Jurkat, Clone E6-1 (cell line): ENCODE data around the gene CAMK1G.

Experiments
- DNase-seq: peaks from one replicate; pipeline ENCODE4 v3.0.0-alpha.2; 2011; ENCODE audit warnings: low read depth, low spot score
- H3K4me3 ChIP-seq: 2 replicates; pipeline ENCODE4 v1.5.1; 2011; ENCODE audit warnings: mild to moderate bottlenecking, low read length, control low read depth, moderate library complexity

Gene CAMK1G

DNA sequence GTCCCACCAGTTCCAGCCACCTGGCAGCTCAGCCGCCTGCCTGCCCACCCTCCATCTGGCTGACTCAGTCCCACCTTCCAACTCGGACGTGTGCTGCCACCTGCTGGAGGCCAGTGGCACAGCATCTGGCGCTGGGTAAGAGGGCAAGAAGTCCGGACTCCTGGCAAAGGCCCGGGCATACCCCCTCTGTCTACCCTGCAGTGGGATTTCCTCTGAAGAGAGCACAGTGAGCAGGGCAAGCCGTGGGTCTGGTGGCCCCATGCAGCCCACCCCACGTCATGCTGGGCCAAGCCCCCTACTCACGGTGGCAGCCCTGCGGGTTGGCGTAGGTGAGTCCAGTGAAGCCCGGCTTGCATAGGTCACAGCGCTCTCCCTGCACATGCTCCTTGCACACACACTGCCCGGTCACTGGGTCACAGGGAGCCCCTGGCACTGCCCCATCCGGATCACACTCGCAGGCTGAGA is 44.2 kb downstream of the CAMK1G start:
- peak; percentile 57 for DNase-seq
- no peak overlapping the region for H3K4me3 ChIP-seq

DNA sequence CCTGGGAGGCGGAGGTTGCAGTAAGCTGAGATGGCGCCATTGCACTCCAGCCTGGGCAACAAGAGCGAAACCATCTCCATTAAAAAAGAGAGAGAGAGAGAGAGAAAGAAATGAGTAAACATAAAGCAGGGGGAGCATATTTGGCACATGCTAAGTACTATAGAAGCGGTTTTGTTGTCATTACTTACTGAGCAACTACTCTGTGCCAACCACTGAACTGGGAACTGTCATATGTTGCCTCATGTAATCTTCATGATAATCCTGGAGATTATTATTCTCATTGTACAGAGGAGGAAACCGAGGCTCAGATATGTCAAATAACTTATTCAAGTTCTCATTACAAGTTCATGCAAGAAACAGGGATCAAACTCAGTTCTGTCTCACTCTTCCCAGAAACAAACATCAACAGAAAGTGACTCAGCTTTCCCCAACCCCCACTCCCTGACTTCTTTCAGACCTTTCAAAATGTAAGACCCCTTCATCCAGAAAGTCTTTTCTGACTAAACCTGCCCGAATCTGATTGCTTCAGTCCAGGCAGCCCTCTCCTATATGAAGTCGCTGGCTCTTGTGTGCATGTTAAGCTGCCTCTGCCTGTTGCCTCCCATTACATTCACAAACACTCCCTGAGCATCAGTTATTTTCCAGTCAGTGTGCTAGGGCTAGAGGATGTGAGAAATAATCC is 45.2 kb downstream of the CAMK1G start:
- H3K4me3 ChIP-seq = no peak overlapping the region
- DNase-seq = no peak

DNA sequence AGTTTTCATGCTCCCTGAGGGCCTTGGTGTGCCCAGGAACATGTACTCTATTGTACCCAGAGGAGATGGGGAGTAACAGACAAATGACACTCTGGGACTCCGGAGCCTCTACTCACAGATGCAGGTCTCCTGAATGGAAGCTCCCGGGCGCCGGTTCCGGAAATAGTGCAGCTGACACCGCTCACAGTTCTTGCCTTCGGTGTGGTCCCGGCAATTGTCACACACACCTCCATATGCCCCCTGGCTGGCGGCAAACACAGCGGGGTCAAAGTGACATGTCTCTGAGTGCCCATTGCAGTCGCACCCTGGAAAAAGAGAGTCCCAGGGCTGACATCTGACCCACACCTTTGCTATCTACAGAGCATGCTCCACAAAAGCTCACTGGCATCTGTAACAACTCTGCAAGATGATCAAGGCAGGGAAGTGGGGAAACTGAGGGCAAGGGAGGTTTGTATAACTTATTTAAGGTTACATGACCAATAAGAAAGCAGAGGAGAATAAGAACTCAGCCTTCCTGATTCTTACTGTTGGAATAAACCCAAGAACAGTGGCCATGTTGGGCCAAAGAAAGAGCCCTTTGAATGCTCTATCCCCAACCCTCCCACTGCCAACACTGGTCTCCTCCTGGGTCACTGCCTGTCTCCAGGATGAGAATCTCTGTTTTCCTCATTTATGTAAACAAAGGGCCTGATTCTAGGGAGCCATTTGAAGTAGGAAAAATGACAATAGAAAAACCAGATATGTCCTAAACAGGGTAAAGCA is 46.3 kb downstream of the CAMK1G start:
- DNase-seq = no peak
- H3K4me3 ChIP-seq = no peak overlapping the region

DNA sequence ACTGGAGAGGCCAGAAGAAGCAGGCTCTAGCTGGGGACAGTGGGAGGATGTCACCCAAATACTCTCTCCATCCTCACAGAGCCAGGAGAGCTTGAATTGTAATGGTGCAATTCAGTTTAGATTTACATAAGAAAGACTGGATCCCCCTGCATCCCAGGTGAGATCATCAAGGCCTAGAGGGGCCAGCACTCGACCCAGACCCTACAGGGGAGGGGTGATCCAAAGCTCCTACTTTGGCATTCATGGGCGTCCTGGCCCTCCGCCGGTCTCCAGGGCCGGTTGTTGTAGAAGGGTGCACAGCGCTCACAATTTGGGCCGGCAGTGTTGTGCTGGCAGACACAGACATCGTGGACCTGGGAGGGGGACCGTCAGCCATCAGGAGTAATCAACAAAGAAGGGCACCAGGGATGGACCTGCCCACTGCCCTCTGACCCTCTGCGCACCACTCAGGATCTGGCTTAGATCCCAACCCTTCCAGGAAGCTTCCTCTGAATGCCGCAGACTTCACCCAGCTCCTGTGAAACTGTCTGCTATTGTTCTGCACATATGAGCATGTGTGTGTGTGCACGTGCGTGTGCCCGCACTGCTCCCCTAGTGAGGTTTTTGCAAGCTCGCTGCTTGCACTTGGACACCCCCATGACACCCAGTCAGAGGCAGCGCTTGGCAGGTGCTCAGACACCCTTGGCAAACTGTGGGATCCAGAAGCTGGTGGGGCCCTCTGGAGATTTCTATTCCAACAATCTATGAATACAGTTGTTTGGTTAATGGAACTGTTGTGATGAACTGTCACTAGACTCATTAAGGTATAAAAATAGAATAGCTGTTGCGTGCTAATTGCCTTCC is 47.1 kb downstream of the CAMK1G start:
- no peak overlapping the region for H3K4me3 ChIP-seq
- no peak for DNase-seq

DNA sequence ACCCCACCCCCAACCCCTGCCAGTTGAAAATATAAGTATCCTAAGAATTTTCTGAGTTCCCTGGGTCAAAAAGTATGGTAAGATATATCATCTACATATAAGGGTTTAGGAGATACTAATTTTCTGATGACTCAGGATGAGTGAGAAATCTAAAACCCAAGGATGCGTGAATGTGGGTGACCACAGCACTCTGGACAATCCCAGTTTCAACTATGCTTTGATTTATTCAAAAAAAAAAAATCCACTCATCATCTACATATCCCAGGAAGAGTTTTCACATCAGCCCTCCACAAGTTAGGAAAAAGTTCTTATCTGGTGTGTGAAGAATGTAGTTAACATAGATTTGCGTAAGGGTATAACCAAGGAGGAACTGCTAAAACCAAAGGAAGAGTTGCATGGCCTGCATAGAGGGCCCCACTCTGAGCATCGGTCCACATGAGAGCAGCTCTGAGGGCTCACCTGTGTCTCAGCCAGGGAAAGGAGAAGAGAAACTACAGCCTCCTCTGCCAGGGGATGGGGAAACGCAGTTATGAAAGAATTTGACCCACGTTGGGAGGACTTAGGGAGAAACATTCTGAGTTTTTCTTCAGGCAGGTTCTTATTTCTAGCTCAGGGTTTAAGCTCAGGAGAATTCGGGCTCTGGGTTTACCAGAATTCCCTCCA is 50.0 kb downstream of the CAMK1G start:
- no peak for DNase-seq

DNA sequence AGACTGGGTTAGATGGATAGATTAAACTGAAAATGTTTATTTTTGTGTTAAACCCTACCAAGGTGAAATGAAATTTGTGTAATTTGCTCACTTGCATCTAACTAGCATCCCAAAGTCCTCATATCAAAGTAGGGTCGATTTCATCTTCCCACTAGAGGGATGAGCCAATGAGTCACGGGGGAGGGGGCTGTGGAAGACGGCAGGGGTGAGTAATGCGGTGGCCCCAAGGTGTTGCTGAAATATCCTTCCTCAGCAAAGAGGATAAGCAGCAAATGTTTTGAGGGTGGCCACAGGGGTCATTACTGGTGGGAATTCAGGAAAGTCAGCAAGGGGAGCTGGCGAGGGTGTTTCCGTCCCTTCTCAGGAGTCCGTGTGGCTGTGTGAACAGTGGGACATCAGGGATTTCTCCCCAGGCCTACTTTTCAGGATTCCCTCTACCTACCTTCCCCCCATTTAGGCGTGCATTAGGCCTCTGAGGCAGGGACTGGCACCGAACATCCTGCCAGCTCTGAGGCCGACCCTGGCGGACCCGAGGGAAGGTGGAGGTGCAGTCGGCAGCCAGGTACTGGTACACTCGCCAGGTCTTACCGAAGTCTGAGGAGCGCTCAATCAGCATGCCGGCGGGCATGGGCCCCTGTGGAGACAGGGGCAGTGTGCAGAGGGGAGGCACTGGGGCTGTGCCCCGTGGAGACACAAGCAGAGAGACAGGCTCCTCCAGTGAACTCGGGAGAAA is 50.7 kb downstream of the CAMK1G start:
- DNase-seq = no peak
- H3K4me3 ChIP-seq = no peak overlapping the region

More for the DNA sequence above, 50.0 kb downstream of the CAMK1G start:
- H3K4me3 ChIP-seq = no peak overlapping the region

DNA sequence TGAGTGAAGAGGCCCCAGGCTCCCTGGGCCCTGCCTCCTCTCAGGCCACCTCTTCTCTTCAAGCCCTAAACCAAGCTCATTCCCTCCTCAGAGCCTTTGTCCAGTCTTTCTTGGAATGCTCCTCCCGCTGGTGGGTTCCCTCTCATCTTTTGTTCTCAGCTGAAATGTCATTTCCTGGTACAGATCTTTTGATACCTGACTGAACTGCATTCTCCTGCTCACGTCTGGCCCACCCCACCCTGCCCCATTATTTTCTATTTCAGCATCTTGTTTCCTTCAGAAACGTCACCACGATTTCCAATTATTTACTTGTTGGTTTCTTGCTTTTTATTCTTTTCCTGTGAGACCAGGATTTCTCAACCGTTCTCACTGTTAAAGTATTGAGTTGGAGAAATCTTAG is 52.3 kb downstream of the CAMK1G start:
- DNase-seq = no peak
- H3K4me3 ChIP-seq = no peak overlapping the region

DNA sequence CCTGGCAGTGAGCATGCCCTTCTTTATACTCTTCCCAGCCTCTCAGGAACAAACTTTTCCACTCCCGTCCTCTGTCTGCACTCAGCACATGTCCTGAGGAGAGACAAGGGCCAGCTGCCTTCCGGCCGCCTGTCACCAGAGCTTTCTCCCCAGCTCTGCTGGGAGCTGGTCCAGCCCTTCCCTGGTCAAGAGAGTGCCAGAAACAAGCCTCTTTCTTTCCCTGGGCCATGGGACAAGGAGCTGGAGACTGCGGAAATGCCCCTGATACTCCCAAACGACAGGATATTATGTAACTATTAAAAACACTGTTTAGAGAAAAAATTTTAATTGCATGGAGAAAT is 58.3 kb downstream of the CAMK1G start:
- DNase-seq = no peak
- no peak overlapping the region for H3K4me3 ChIP-seq

DNA sequence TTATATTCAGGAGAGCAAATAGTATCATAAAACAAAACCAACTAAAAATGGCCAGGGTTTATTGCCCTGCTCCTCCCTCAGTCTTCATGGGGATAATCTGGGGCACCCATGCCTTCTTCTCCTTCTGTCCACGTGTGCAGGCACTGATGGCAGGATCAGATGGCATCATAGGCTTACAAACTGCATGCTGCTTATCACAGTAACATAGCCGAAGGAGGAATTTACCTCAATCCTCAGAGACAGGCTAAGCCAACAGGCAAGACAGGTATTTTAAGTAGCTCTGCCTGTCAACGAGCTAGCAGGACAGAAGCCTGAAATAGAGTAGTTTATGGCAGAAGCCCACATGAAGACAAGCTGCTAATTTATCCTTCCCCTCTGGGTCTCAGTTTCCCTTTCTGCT is 59.3 kb downstream of the CAMK1G start:
- H3K4me3 ChIP-seq = no peak overlapping the region
- DNase-seq = no peak

DNA sequence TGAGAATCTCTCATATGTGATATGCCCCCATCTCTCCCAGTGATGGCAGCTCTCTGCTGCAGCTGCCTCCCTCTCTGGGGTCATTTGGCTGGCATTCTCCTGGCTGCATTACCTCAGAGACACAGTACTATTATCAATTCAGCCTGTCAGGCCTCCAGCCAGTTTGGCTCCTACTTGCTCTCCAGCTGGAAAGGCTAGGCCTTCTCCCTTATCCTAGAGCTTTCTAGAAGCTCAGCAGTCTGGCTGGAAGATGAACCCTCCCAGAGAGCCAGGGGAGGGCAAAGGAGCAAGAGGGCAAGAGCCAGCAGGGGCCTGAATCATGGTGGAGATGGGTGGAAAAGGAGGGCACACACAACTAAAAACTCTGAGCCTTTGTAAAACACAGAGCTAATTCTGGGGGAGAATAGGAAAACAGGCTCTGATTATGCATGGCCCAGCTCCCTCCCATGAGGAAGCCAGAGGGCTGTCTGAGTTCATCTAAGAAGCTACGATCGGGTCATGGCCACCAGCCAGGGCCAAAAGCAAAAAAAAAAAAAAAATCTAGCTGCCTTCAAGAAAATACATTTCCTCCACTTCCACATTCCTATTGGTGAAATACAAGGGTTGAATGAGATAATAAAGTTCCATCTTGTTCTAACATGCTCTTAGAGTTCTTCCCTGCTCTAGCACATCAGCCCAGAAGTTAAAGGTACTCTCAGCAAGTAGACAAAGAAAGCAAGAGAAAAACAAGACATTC is 59.9 kb downstream of the CAMK1G start:
- DNase-seq = no peak
- H3K4me3 ChIP-seq = no peak overlapping the region

DNA sequence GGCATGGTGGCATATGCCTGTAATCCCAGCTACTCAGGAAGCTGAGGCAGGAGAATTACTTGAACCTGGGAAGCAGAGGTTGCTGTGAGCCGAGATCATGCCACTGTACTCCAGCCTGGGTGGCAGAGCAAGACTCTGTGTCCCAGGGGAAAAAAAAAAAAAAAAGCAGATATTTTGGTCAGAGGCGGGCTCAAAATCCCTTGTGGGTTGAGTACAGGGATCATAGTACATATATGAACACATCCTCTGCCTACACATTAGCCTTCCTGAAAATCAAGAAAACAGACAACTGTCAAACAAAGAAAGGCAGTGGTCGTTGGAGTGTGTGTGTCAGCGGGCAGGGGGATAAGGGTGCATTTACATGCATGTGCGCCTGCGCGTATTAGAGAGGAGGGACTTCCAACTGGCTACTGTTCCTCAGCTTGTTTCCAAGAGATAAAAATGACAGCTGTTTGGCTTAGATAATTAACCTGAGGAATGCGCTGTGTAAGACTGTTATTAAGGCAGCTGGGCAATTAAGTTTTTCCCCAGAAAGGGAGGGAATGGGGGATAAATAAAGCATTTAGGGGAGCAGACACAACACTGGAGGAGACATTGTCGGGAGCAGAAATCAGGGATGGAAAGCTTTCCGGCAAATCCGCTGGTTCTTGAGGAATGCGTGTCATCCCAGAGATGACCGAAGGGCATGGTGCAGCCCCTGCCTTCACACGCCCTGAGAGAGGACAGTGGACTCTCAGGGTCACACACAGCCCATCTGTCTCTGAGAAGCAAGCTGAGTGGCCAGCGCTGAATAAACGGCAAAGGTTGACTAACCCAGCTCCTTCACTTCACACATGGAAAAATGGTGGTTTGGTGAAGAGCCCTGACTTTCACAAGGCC is 62.3 kb downstream of the CAMK1G start:
- no peak for DNase-seq
- no peak overlapping the region for H3K4me3 ChIP-seq

DNA sequence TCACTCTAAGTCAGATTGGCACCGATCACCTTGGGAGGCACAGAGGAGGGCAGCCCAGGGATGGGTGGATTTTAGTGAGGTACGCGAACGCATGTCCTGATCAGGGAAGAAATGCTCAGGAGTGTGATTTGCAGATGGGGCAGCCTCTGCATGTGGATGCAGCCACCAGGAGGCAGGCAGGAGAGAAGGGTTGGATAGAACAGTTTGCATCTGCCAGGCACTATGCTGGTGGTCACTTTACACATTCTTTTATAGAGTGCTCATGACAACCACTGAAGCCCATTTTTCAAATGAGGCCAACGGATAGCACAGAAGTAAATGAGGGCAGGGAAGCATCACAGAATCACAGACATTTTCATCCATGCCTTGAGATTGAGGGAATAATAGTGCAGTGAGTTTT is 63.0 kb downstream of the CAMK1G start:
- no peak overlapping the region for H3K4me3 ChIP-seq
- DNase-seq = no peak

DNA sequence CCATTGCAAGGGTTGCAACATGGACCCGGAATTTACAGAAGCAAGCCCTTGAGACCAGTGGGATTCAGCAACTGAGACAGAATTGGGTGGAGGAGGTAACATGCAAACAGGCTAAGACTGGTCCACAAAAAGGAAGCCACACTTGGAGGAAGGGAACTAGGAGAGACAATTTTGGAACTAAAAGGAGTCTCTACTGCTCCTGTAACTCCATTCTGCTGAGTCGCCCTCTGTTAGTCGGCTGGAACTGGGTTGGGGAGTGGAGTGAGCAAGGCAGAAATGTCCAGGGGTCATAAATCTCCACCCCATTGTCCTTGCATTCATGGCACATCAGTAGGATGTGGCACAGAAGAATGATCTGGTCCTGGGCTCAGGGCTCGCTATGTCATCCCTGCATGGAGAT is 63.6 kb downstream of the CAMK1G start:
- H3K4me3 ChIP-seq = no peak overlapping the region
- DNase-seq = no peak

DNA sequence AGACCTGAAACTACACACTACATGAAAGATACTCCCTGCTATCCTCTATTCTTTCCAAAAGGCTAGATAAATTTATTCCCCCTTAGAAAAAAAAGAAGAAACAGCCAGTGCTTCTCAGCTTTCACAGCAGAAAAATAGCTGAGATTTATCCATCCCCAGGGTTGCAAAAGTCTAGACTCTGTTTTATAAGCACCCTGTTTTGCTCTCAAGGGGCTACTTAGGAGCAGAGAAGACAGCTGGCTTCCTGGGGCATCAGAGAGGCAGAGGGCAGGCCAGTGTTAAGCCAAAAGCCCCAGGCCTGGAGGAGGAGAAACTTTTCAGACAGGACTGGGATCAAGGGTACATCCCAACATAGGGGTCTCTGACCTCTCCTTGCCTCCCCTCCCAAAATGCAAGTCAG is 64.8 kb downstream of the CAMK1G start:
- no peak for DNase-seq
- H3K4me3 ChIP-seq = no peak overlapping the region

DNA sequence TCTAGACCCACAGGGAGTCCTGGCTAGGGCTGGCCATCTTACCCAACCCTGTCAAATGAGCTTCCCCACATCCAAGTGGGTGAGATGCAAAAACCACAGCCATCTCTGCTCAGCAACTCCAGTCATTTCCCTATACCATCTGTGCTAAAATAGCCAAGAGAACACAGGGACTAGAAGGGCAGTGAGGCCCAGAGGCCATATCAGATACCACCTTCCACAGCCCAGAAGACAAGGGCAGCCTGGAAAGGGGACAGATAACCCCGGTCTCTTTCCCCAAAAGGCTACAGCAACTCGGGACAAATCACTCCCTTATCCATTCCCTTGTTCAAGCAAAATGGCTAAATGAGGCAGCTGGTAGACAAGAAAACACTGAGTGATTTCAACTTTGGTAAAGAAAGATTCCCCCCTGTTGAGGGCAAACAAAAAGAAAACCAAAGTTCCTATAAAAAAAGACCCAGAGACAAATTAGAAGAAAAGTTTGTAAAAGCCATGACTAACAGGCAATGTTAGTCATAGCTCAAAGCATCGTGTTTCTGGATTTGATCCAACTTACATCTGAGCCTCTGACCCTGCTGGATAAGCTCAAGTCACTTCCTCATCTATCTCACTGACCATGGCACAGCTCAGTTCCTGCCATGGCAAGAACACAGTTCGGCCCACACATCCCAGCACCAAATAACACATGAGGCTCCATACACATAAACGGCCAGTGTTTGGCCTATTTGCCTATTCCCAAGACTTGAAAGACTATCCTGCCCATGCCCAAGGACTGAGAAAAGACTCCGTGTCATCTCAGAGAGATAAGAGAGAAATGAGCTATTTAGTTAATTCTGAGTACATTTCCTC is 65.6 kb downstream of the CAMK1G start:
- DNase-seq = no peak
- no peak overlapping the region for H3K4me3 ChIP-seq

DNA sequence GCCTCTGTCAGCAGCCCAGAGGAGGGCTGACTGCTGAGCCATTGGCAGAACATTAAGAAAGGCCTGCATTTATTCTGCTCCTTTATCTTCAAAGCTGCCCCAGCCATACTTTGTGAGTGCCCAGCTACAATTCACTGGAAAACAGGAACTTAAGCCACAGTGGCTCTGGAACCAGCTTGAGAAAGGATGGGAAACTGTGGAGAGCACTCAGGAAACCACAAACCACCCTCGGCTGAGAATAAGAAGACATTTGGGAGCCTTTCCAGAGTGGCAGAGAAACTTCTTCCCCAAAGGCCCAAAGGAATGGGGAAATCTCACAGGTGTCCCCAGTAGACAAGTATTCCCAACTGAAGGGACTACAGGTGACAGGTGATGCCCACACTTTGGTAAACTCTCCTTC is 66.9 kb downstream of the CAMK1G start:
- H3K4me3 ChIP-seq = no peak overlapping the region
- no peak for DNase-seq
